ENCODE measurements around the gene TMEM69. TPM values are rescaled to one million over a fixed set of nuclear protein-coding genes. Genes with fewer than 3 reads are reported as not detected.

The TMEM69 gene
- polyA plus RNA-seq (24.2 and 28.6 TPM in 2 replicates), polyA minus RNA-seq (18.5 and 23.3 TPM in 2 replicates)

DNA sequence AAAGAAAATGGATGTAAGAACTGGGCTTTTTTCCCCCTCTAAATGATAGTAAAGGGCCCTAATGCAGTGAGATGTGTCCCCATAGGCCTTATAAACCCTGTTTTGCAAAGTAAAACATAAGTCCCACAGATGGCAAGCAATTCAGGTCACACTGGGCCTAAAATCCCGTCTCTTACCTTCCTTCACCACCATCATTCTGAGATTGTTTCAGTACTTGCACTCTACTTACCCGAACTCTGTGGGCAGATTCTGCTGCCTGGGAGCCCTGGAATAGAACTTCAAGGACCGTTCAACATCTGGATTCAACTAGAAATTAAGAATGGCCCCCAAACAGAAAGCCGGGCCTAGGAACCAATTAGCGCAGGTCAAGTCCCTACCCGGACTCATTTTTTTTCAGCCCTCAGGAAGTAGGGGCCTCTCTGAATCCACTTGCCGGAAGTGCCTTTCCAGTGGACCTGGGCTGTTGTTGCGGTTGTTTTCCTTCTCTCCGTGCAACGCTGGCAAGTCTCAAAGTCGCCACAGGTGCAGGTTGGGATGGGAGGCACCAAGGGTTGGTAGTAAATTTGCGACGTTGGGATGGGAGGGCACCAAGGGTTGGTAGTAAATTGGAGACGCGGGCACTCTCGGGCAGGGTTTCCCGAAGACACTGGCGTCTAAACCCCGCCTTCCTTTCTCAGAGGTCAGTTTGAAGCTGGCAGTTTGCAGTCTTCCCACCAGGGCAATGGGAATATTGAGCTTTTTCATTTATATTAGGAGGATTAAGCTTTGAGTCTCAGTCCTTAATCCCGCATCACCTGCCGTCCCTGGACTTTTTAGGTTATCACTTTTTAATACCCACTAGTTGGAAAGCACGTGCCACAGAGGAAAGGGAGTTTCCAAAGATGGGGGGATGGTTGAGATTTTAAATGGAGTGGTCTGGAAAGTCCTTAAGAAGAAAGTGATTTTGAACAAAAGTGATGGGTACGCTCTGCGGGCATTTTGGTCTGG, at the start of gene TMEM69:
TMEM69 (plus strand) TSS at position 428 of the 987 bp plus-strand sequence. CDS start 2,888 bp downstream, outside the sequence.
- peaks cover 12% of the 10 kb centered on the region for H3F3A ChIP-seq (ENCODE audit: insufficient read depth, low read length, poor library complexity, severe bottlenecking)
- peak within 1 kb of the TSS; percentile 93 for H3K4me3 ChIP-seq (ENCODE audit: low read length)
- H3K27ac ChIP-seq (ENCODE audit: low read length) = peak within 1 kb of the TSS; percentile 96
- H3K27me3 ChIP-seq (ENCODE audit: insufficient read depth, low read depth, low read length) = no peaks in the 10 kb centered on the region
- H3K9me3 ChIP-seq (ENCODE audit: low read length) = no peaks in the 10 kb centered on the region
- peaks cover 48% of the 10 kb centered on the region for H3K79me2 ChIP-seq (replicated peaks; ENCODE audit: insufficient read depth, low read length)
- H3K9ac ChIP-seq (ENCODE audit: low read length) = peak within 1 kb of the TSS; percentile 90
- H3K9me2 ChIP-seq (ENCODE audit: insufficient read depth, low read length) = no peaks in the 10 kb centered on the region
- no peaks in the 10 kb centered on the region for H4K20me1 ChIP-seq (ENCODE audit: insufficient read depth)
- peak within 1 kb of the TSS; percentile 99 for H3K4me2 ChIP-seq (ENCODE audit: low read length)
- H2AFZ ChIP-seq (ENCODE audit: low read depth, low read length) = peak within 1 kb of the TSS; percentile 95
- no peaks in the 10 kb centered on the region for H3K36me3 ChIP-seq (ENCODE audit: insufficient read depth, low read length)
- TF ChIP-seq POLR2AphosphoS5 (IDR thresholded peaks at IDR 0.05) (peak; percentile 83), SMC3 (conservative IDR thresholded peaks at IDR 0.05; ENCODE audit: poor library complexity) (peak; percentile 37), MXI1 (conservative IDR thresholded peaks at IDR 0.05; ENCODE audit: poor library complexity, severe bottlenecking) (peak; percentile 85), EZH2 (IDR thresholded peaks at IDR 0.05; ENCODE audit: borderline replicate concordance, insufficient read depth, low read length, poor library complexity, severe bottlenecking) (no peak), RAD21 (conservative IDR thresholded peaks at IDR 0.05) (no peak), EP300 (conservative IDR thresholded peaks at IDR 0.05; ENCODE audit: poor library complexity, severe bottlenecking) (peak; percentile 26), TAF1 (IDR thresholded peaks at IDR 0.05; ENCODE audit: low read depth) (peak; percentile 56)
- TF ChIP-seq, protein P1, sequence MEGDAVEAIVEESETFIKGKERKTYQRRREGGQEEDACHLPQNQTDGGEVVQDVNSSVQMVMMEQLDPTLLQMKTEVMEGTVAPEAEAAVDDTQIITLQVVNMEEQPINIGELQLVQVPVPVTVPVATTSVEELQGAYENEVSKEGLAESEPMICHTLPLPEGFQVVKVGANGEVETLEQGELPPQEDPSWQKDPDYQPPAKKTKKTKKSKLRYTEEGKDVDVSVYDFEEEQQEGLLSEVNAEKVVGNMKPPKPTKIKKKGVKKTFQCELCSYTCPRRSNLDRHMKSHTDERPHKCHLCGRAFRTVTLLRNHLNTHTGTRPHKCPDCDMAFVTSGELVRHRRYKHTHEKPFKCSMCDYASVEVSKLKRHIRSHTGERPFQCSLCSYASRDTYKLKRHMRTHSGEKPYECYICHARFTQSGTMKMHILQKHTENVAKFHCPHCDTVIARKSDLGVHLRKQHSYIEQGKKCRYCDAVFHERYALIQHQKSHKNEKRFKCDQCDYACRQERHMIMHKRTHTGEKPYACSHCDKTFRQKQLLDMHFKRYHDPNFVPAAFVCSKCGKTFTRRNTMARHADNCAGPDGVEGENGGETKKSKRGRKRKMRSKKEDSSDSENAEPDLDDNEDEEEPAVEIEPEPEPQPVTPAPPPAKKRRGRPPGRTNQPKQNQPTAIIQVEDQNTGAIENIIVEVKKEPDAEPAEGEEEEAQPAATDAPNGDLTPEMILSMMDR (IDR thresholded peaks at IDR 0.05; ENCODE audit: poor library complexity, severe bottlenecking) = peak; percentile 14
- TF ChIP-seq, protein P2, sequence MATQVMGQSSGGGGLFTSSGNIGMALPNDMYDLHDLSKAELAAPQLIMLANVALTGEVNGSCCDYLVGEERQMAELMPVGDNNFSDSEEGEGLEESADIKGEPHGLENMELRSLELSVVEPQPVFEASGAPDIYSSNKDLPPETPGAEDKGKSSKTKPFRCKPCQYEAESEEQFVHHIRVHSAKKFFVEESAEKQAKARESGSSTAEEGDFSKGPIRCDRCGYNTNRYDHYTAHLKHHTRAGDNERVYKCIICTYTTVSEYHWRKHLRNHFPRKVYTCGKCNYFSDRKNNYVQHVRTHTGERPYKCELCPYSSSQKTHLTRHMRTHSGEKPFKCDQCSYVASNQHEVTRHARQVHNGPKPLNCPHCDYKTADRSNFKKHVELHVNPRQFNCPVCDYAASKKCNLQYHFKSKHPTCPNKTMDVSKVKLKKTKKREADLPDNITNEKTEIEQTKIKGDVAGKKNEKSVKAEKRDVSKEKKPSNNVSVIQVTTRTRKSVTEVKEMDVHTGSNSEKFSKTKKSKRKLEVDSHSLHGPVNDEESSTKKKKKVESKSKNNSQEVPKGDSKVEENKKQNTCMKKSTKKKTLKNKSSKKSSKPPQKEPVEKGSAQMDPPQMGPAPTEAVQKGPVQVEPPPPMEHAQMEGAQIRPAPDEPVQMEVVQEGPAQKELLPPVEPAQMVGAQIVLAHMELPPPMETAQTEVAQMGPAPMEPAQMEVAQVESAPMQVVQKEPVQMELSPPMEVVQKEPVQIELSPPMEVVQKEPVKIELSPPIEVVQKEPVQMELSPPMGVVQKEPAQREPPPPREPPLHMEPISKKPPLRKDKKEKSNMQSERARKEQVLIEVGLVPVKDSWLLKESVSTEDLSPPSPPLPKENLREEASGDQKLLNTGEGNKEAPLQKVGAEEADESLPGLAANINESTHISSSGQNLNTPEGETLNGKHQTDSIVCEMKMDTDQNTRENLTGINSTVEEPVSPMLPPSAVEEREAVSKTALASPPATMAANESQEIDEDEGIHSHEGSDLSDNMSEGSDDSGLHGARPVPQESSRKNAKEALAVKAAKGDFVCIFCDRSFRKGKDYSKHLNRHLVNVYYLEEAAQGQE (IDR thresholded peaks at IDR 0.05; ENCODE audit: borderline replicate concordance) = peak; percentile 40

- Histone ChIP-seq H3K4me3 (ENCODE audit: low read length) (no peak overlapping the region), H3K9me3 (ENCODE audit: low read length) (no peaks in the 10 kb centered on the region), H3K9ac (ENCODE audit: low read length) (no peak overlapping the region), H3K36me3 (ENCODE audit: insufficient read depth, low read length) (no peaks in the 10 kb centered on the region), H3K27me3 (ENCODE audit: insufficient read depth, low read depth, low read length) (no peaks in the 10 kb centered on the region), H3K4me2 (ENCODE audit: low read length) (no peak overlapping the region), H4K20me1 (ENCODE audit: insufficient read depth) (no peaks in the 10 kb centered on the region), H3K27ac (ENCODE audit: low read length) (no peak overlapping the region), H3K79me2 (replicated peaks; ENCODE audit: insufficient read depth, low read length) (no peaks in the 10 kb centered on the region), H2AFZ (ENCODE audit: low read depth, low read length) (no peak overlapping the region), H3F3A (ENCODE audit: insufficient read depth, low read length, poor library complexity, severe bottlenecking) (no peaks in the 10 kb centered on the region), H3K9me2 (ENCODE audit: insufficient read depth, low read length) (no peaks in the 10 kb centered on the region)
- TF ChIP-seq RAD21 (conservative IDR thresholded peaks at IDR 0.05) (no peak), POLR2AphosphoS5 (IDR thresholded peaks at IDR 0.05) (no peak), TAF1 (IDR thresholded peaks at IDR 0.05; ENCODE audit: low read depth) (no peak), SMC3 (conservative IDR thresholded peaks at IDR 0.05; ENCODE audit: poor library complexity) (no peak), EZH2 (IDR thresholded peaks at IDR 0.05; ENCODE audit: borderline replicate concordance, insufficient read depth, low read length, poor library complexity, severe bottlenecking) (no peak), MXI1 (conservative IDR thresholded peaks at IDR 0.05; ENCODE audit: poor library complexity, severe bottlenecking) (no peak), EP300 (conservative IDR thresholded peaks at IDR 0.05; ENCODE audit: poor library complexity, severe bottlenecking) (no peak)
- TF ChIP-seq, protein P2 (IDR thresholded peaks at IDR 0.05; ENCODE audit: borderline replicate concordance) = no peak
- TF ChIP-seq, protein P1 (IDR thresholded peaks at IDR 0.05; ENCODE audit: poor library complexity, severe bottlenecking) = no peak
These were observed 47.7 kb upstream of the TMEM69 start for GRCh38 chr1:45640293-45640692.

Measured in neural cell (in vitro differentiated cells).